ENCODE results near the gene FBXL7.

The FBXL7 gene

GRCh38 chr5:15926586-15926985 lies 426.6 kb downstream of the FBXL7 start:
- no peak overlapping the region for H3K27ac Mint-ChIP-seq
- H3K27me3 Mint-ChIP-seq (ENCODE audit: low read depth): no peaks in the 10 kb centered on the region
- DNase-seq (ENCODE audit: low spot score): no peak
- peaks cover 7% of the 10 kb centered on the region for H3K9me3 Mint-ChIP-seq
- no peak overlapping the region for H3K4me3 Mint-ChIP-seq
- H3K4me1 Mint-ChIP-seq (ENCODE audit: low read depth): no peaks in the 10 kb centered on the region
- H3K36me3 Mint-ChIP-seq (ENCODE audit: low read depth): no peaks in the 10 kb centered on the region

GRCh38 chr5:15927710-15928380 lies 427.9 kb downstream of the FBXL7 start:
- Mint-ChIP-seq H3K9me3 (peaks cover 5% of the 10 kb centered on the region), H3K27ac (no peak overlapping the region), H3K4me1 (ENCODE audit: low read depth) (no peaks in the 10 kb centered on the region), H3K36me3 (ENCODE audit: low read depth) (no peaks in the 10 kb centered on the region), H3K4me3 (no peak overlapping the region), H3K27me3 (ENCODE audit: low read depth) (no peaks in the 10 kb centered on the region)
- DNase-seq (ENCODE audit: low spot score): no peak

- no peak overlapping the region for H3K27ac Mint-ChIP-seq
- no peak overlapping the region for H3K4me3 Mint-ChIP-seq
- no peaks in the 10 kb centered on the region for H3K36me3 Mint-ChIP-seq (ENCODE audit: low read depth)
- DNase-seq (ENCODE audit: low spot score): no peak
- peaks cover 14% of the 10 kb centered on the region for H3K9me3 Mint-ChIP-seq
- no peaks in the 10 kb centered on the region for H3K27me3 Mint-ChIP-seq (ENCODE audit: low read depth)
- no peaks in the 10 kb centered on the region for H3K4me1 Mint-ChIP-seq (ENCODE audit: low read depth)
Measured at GRCh38 chr5:15929611-15930263, 429.8 kb downstream of the FBXL7 start.

GRCh38 chr5:15932066-15932465 lies 432.1 kb downstream of the FBXL7 start:
- Mint-ChIP-seq H3K9me3 (peaks cover 22% of the 10 kb centered on the region), H3K4me1 (ENCODE audit: low read depth) (no peaks in the 10 kb centered on the region), H3K27ac (no peak overlapping the region), H3K36me3 (ENCODE audit: low read depth) (no peaks in the 10 kb centered on the region), H3K27me3 (ENCODE audit: low read depth) (no peaks in the 10 kb centered on the region), H3K4me3 (no peak overlapping the region)
- no peak for DNase-seq (ENCODE audit: low spot score)

- Mint-ChIP-seq H3K4me1 (ENCODE audit: low read depth) (no peaks in the 10 kb centered on the region), H3K27ac (no peak overlapping the region), H3K4me3 (no peak overlapping the region), H3K27me3 (ENCODE audit: low read depth) (no peaks in the 10 kb centered on the region), H3K36me3 (ENCODE audit: low read depth) (no peaks in the 10 kb centered on the region), H3K9me3 (peaks cover 32% of the 10 kb centered on the region)
- DNase-seq (ENCODE audit: low spot score): no peak
Measured at GRCh38 chr5:15933259-15934207, 433.6 kb downstream of the FBXL7 start.

- H3K27ac Mint-ChIP-seq: no peak overlapping the region
- no peaks in the 10 kb centered on the region for H3K27me3 Mint-ChIP-seq (ENCODE audit: low read depth)
- DNase-seq (ENCODE audit: low spot score): no peak
- H3K36me3 Mint-ChIP-seq (ENCODE audit: low read depth): no peaks in the 10 kb centered on the region
- H3K4me1 Mint-ChIP-seq (ENCODE audit: low read depth): no peaks in the 10 kb centered on the region
- H3K4me3 Mint-ChIP-seq: no peak overlapping the region
- peaks cover 33% of the 10 kb centered on the region for H3K9me3 Mint-ChIP-seq
Measured at GRCh38 chr5:15936505-15937245, 436.7 kb downstream of the FBXL7 start.

GRCh38 chr5:15937708-15938107 lies 437.7 kb downstream of the FBXL7 start:
- Mint-ChIP-seq H3K4me1 (ENCODE audit: low read depth) (no peaks in the 10 kb centered on the region), H3K36me3 (ENCODE audit: low read depth) (no peaks in the 10 kb centered on the region), H3K4me3 (no peak overlapping the region), H3K27me3 (ENCODE audit: low read depth) (no peaks in the 10 kb centered on the region), H3K9me3 (peaks cover 33% of the 10 kb centered on the region), H3K27ac (no peak overlapping the region)
- no peak for DNase-seq (ENCODE audit: low spot score)

- peaks cover 32% of the 10 kb centered on the region for H3K9me3 Mint-ChIP-seq
- no peaks in the 10 kb centered on the region for H3K36me3 Mint-ChIP-seq (ENCODE audit: low read depth)
- no peaks in the 10 kb centered on the region for H3K4me1 Mint-ChIP-seq (ENCODE audit: low read depth)
- no peak overlapping the region for H3K27ac Mint-ChIP-seq
- H3K27me3 Mint-ChIP-seq (ENCODE audit: low read depth): no peaks in the 10 kb centered on the region
- no peak for DNase-seq (ENCODE audit: low spot score)
- no peak overlapping the region for H3K4me3 Mint-ChIP-seq
Measured at GRCh38 chr5:15938186-15938585, 438.2 kb downstream of the FBXL7 start.

- no peak overlapping the region for H3K4me3 Mint-ChIP-seq
- H3K4me1 Mint-ChIP-seq (ENCODE audit: low read depth): no peaks in the 10 kb centered on the region
- no peaks in the 10 kb centered on the region for H3K36me3 Mint-ChIP-seq (ENCODE audit: low read depth)
- no peaks in the 10 kb centered on the region for H3K27me3 Mint-ChIP-seq (ENCODE audit: low read depth)
- no peak for DNase-seq (ENCODE audit: low spot score)
- H3K9me3 Mint-ChIP-seq: peaks cover 29% of the 10 kb centered on the region
- H3K27ac Mint-ChIP-seq: no peak overlapping the region
Measured at GRCh38 chr5:15938961-15939360, 439.0 kb downstream of the FBXL7 start.

- no peaks in the 10 kb centered on the region for H3K36me3 Mint-ChIP-seq (ENCODE audit: low read depth)
Measured at GRCh38 chr5:15940905-15941304, 440.9 kb downstream of the FBXL7 start.

GRCh38 chr5:15943487-15943886 lies 443.5 kb downstream of the FBXL7 start:
- Mint-ChIP-seq H3K27ac (no peak overlapping the region), H3K4me1 (ENCODE audit: low read depth) (no peaks in the 10 kb centered on the region), H3K36me3 (ENCODE audit: low read depth) (no peaks in the 10 kb centered on the region), H3K27me3 (ENCODE audit: low read depth) (no peaks in the 10 kb centered on the region), H3K9me3 (peaks cover 25% of the 10 kb centered on the region), H3K4me3 (no peak overlapping the region)
- no peak for DNase-seq (ENCODE audit: low spot score)

More at GRCh38 chr5:15940905-15941304, 440.9 kb downstream of the FBXL7 start:
- peaks cover 25% of the 10 kb centered on the region for H3K9me3 Mint-ChIP-seq
- DNase-seq (ENCODE audit: low spot score): no peak
- no peaks in the 10 kb centered on the region for H3K4me1 Mint-ChIP-seq (ENCODE audit: low read depth)
- no peaks in the 10 kb centered on the region for H3K27me3 Mint-ChIP-seq (ENCODE audit: low read depth)
- no peak overlapping the region for H3K4me3 Mint-ChIP-seq
- H3K27ac Mint-ChIP-seq: no peak overlapping the region

GRCh38 chr5:15946026-15946425 lies 446.0 kb downstream of the FBXL7 start:
- Mint-ChIP-seq H3K27ac (no peak overlapping the region), H3K27me3 (ENCODE audit: low read depth) (no peaks in the 10 kb centered on the region), H3K9me3 (peaks cover 33% of the 10 kb centered on the region), H3K4me1 (ENCODE audit: low read depth) (no peaks in the 10 kb centered on the region), H3K36me3 (ENCODE audit: low read depth) (no peaks in the 10 kb centered on the region), H3K4me3 (no peak overlapping the region)
- no peak for DNase-seq (ENCODE audit: low spot score)

- Mint-ChIP-seq H3K27me3 (ENCODE audit: low read depth) (no peaks in the 10 kb centered on the region), H3K36me3 (ENCODE audit: low read depth) (no peaks in the 10 kb centered on the region), H3K27ac (no peak overlapping the region), H3K9me3 (peaks cover 31% of the 10 kb centered on the region), H3K4me1 (ENCODE audit: low read depth) (no peaks in the 10 kb centered on the region), H3K4me3 (no peak overlapping the region)
- no peak for DNase-seq (ENCODE audit: low spot score)
Measured at GRCh38 chr5:15948190-15948589, 448.2 kb downstream of the FBXL7 start.

All from T-helper 2 cell treated with Interferon-gamma antibody and Interleukin-4, amounts not matched to agents 5 μg/mL and 100 μg/mL, for 36 hours (primary cell).